Ovary (tissue), 3 donors: ENCODE results near the gene RNF152.

Source experiments
- EP300 ChIP-seq: sonication (generic); formaldehyde crosslinking; IDR thresholded peaks from one replicate; pipeline ENCODE4 v1.6.1; 2017; ENCODE audit warnings: antibody characterized with exemption
- TF ChIP-seq, protein P1 (sequence below), 3 donors: fragments of 450-650 bp in 2 of 3; fragments of 200-600 bp in 1 of 3; IDR thresholded peaks; one replicate each; pipeline versions ENCODE4 v1.5.1 to v1.8.0; 2016 to 2022; ENCODE audit warnings: antibody characterized with exemption in 3 of 3, mild to moderate bottlenecking in 1 of 3
- donor health status: DM: no; HTN: no; CAD: no.

DNA sequence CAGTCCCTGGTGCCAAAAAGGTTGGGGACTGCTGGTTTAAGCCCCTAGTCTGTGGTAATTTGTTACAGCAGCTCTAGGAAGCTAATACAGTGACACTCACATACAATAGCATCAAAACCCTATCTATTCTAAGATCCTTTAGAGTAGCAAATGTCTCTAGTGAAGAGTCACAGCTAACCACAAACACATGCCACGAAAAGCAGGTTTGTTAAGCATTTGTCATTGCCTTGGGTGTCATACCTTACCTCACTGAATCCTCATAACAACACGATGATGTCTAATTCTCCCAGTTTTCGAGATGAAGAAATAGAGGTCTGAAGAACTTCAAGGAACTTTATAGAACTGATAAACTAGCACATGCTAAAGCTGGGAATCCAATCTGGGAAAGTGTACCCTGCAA, 29.6 kb upstream of the RNF152 start:
- TF ChIP-seq EP300 = no peak
- TF ChIP-seq, protein P1, sequence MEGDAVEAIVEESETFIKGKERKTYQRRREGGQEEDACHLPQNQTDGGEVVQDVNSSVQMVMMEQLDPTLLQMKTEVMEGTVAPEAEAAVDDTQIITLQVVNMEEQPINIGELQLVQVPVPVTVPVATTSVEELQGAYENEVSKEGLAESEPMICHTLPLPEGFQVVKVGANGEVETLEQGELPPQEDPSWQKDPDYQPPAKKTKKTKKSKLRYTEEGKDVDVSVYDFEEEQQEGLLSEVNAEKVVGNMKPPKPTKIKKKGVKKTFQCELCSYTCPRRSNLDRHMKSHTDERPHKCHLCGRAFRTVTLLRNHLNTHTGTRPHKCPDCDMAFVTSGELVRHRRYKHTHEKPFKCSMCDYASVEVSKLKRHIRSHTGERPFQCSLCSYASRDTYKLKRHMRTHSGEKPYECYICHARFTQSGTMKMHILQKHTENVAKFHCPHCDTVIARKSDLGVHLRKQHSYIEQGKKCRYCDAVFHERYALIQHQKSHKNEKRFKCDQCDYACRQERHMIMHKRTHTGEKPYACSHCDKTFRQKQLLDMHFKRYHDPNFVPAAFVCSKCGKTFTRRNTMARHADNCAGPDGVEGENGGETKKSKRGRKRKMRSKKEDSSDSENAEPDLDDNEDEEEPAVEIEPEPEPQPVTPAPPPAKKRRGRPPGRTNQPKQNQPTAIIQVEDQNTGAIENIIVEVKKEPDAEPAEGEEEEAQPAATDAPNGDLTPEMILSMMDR (IDR thresholded peaks at IDR 0.05) = no peak
